HG02642 (cell line): ENCODE data around the gene SNTB2.
"Not testable (repeated sequence)": the region's sequence is repeated elsewhere in the genome, so short reads cannot be mapped to it uniquely, and the experiment has no call there.

ENCODE experiments used
- ATAC-seq: cut with Tn5 transposase; IDR thresholded peaks from one replicate; pipeline ENCODE4 v1.9.1; 2021; ENCODE audit warnings: mild to moderate bottlenecking; ENCODE audit not compliant: unreplicated experiment, poor library complexity

The SNTB2 gene

GRCh38 chr16:69225121-69225520 is 38.2 kb downstream of the SNTB2 start:
- no peak for ATAC-seq

DNA sequence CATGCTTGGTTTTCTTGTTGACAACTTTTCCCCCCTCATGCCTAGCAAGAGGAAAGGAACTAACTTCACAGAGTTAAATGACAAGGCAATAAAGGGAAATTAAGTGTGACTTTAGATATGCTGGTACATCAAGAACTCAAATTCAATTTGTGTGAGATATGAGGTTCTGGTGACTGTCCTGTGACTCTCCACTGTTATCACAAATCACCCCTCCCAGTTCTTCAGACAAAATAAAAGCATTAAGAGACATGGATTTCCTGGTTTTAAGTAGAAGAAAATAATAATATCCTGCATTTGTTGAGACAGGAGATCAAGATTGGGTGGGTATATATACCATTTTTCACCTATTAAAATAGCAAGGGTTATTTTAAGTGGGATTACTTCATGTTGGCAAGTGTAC is 46.2 kb downstream of the SNTB2 start:
- no peak for ATAC-seq

DNA sequence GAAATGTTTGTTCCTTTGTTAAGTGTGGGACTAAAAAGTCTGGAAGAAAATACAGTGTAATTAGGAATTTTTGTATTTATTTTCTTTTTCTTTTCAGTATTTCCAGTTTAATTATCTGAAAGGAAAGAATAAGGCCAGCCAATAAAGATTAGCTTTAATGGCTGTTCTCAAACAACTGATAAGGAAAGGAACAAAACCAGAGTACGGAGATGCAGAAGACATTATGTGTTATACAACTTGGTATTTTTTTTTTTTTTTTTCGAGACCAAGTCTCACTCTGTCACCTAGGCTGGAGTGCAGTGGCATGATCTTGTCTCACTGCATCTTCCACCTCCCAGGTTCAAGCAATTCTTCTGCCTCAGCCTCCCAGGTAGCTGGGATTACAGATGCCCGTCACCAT is 47.5 kb downstream of the SNTB2 start:
- no peak for ATAC-seq

DNA sequence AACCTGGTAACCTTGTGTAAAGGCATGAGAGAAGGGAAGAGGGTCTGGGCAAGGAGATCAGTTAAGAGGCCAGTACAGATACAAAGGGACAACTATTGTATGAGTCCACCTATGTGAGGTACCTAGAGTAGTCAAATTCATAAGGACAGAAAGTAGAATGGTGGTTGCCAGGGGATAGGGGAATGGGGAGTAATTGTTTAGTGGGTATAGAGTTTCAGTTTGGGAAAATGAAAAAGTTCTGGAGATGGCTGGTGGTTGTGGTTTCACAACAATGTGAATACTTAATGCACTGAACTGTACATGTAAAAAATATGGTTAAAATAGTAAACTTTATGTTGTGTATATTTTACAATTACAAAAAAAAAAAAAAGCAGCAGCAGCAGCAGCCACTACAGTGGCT is 49.4 kb downstream of the SNTB2 start:
- no peak for ATAC-seq

GRCh38 chr16:69237296-69237695 is 50.3 kb downstream of the SNTB2 start:
- no peak for ATAC-seq

- ATAC-seq: no peak
These were observed 52.9 kb downstream of the SNTB2 start for GRCh38 chr16:69239851-69240250.

GRCh38 chr16:69240331-69240730 is 53.4 kb downstream of the SNTB2 start:
- ATAC-seq: no peak

DNA sequence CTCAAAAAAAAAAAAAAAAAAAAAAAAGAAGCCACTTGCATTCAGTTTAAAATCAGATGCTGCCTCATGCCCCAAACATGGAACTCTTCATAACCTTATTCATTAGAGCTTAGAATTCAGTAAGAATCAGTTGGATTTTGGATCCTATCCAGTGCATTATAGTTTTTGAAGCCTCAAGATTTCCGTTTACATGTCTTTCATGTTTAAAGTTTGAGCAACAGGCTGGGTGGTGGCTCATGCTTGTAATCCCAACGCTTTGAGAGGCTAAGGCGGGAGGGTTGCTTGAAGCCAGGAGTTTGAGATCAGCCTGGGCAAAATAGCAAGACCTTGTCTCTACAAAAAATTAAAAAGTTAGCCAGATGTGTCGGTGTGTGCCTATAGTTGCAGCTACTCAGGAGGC is 55.0 kb downstream of the SNTB2 start:
- ATAC-seq: no peak

DNA sequence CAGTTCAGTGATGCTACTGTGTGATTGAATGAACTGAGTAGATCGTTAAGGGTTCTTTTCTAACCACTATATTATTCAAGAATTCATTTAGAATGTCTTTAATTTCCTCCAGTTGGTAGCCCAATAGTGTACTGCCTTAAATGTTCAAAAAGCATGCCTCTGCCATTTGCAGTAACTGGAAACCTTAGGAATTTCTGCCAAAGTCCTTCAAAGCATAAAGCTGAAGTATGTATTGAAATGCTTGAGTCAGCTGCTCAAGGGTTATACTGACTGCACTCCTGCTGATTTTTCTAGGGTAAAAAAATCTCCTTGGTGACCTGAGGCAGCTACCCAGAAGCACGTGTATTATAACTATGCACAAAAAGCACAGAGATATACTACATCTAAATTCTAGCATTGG is 56.5 kb downstream of the SNTB2 start:
- ATAC-seq: no peak

DNA sequence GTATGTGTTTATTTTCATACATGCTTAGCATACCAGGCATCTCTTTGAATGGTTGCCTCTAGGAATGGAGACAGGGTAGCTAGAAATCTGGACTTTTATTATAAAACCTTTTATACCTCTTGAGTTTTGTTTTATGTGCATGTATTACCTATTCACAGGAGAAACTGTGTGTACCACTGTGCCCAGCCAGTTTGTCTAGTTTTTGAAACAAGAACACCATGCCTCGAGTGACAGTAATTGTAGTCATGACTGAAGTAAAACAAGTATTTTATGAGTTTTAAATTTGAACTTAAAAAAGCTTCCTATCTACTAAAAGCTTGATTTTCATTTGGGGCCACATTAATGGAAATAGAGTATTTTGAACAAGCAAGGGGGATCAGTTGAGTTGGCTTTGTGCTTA is 57.4 kb downstream of the SNTB2 start:
- ATAC-seq: no peak

DNA sequence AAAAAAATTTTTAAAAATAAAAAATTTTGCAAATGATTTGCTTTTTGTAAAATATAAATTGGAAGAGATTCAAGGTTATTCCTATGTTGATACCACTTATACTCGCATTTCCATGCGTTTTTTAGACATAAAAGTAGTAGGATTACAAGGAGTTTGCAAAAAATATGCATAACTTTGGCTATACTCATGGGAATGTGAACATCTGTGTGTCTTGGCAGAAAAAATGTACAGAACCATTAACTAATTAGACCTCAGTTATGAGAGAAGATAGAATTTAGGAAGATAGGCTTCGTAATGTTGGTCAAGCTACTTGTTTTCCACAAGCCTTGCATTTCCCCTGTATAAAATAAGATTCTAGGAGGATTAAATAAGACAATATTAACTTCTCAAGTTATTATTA is 63.1 kb downstream of the SNTB2 start:
- no peak for ATAC-seq

- no peak for ATAC-seq
These were observed 66.9 kb downstream of the SNTB2 start for GRCh38 chr16:69253870-69254341.

- not testable (repeated sequence) for ATAC-seq
These were observed 72.4 kb downstream of the SNTB2 start for GRCh38 chr16:69259428-69259764.

GRCh38 chr16:69260019-69260418 is 73.1 kb downstream of the SNTB2 start:
- no peak for ATAC-seq

DNA sequence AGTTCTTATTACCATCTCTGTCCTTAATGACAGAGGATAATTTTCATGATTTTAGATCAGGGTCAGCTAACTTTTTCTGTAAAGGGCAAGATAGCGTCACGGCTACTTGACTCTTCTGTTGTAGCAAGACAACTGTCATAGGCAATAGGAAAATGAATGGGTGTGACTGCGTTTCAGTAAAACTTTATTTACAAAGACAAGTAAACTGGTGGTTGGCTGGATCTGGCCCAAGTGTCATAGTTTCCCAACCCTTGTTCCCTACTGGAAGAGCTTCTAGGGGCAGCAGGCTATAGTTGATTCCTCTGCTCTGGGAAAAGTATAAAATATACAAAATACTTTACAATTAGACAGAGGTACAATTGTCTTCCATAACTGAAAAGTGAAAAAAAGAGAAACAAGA is 73.5 kb downstream of the SNTB2 start:
- no peak for ATAC-seq

DNA sequence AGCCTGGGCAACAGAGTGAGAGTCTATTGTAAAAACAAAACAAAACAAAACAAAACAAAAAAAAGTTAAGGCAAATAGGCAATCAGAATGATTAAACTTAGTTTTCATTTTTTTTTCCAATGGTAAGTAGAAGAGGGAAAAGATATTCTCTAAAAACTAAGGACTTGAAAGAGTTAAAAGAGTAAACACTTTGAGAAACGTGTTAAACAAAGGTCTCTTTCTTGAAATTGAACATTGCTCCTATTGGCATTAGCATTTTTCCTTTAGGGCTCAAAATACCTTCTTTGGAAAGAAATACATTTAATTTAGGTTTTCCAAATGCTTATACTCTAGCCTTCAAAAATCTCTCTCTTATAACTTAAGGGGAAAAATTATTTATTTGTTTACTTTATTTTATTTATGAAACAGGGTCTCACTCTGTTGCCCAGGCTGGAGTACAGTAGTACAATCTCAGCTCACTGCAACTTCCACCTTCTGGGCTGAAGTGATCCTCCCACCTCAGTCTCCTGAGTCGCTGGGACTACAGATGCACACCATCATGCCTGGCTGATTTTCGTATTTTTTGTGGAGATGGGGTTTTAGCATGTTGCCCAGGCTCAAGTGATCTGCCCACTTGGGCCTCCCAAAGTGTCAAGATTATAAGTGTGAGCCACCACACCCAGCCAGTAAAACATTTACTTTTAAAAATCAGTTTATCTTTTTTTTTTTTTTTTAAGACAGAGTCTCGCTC is 79.5 kb downstream of the SNTB2 start:
- ATAC-seq: no peak

DNA sequence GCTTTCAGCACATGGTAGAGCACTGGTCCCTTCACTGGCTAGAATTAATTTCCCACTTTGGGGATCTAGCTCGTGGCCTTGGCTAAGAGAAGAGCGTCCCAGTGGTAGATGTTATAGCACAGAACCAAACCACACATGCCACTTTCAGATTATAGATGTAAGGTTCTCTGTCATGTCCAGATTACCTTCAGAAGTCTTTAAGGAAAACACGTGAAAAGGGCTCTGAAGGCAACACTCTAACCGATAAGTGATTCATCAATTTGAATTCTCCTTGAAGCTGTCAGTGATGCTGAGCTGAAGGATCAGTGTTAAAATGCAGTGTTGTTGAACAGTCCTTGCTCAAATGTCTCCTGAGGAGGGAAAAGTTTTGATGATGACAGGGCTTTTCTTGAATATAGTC is 80.7 kb downstream of the SNTB2 start:
- no peak for ATAC-seq

DNA sequence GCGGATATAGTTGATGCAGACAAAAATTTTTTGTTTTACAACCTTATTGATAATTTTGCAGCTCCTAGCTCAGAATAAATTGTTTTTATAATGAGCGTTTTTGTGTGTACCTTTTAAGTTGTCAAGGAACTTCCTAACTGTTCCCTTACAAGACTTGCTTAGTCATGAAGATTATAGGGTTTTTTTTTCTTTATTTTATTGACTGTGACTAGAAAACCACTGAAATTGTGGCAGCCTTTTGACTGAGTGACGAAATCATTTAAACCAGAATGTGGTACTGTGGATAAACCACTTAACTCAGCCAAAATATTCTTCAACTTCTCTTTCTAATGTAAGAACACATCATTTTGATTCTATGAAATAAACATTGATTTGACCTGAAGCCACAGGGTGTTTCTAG is 83.4 kb downstream of the SNTB2 start:
- ATAC-seq: no peak

- ATAC-seq: no peak
These were observed 83.9 kb downstream of the SNTB2 start for GRCh38 chr16:69270831-69271230.

GRCh38 chr16:69273009-69273408 is 86.0 kb downstream of the SNTB2 start:
- no peak for ATAC-seq

DNA sequence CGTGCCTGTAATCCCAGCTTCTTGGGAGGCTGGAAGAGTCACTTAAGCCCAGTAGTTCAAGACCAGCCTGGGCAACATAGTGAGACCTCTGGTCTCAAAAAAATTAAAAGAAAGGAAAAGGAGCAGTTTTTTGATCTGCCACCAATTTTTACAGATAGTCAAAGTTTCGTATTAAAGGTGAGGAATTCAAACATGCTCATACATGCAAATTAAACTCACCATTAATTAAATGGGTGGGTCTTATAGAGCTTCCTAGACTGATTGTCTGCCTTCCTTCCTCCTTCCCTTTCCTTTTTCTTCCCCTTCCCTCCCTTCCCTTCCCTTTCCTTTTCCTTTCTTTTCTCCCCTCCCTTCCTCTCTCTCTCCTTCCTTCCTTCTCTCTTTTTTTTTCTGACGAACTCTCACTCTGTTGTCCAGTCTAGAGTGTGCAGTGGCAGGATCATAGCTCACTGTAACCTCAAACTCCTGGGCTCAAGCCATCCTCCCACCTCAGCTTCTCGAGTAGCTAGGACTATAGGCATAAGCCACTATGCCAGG is 87.8 kb downstream of the SNTB2 start:
- no peak for ATAC-seq
